NCI-H2029 (cell line): ENCODE data around the gene RO60.
"Not testable (repeated sequence)": the region's sequence is repeated elsewhere in the genome, so short reads cannot be mapped to it uniquely, and the experiment has no call there.

Experiments
- DNase-seq: peaks from one replicate; lab custom pipeline; 2025; lab: John Stamatoyannopoulos, UW

The RO60 gene

DNA sequence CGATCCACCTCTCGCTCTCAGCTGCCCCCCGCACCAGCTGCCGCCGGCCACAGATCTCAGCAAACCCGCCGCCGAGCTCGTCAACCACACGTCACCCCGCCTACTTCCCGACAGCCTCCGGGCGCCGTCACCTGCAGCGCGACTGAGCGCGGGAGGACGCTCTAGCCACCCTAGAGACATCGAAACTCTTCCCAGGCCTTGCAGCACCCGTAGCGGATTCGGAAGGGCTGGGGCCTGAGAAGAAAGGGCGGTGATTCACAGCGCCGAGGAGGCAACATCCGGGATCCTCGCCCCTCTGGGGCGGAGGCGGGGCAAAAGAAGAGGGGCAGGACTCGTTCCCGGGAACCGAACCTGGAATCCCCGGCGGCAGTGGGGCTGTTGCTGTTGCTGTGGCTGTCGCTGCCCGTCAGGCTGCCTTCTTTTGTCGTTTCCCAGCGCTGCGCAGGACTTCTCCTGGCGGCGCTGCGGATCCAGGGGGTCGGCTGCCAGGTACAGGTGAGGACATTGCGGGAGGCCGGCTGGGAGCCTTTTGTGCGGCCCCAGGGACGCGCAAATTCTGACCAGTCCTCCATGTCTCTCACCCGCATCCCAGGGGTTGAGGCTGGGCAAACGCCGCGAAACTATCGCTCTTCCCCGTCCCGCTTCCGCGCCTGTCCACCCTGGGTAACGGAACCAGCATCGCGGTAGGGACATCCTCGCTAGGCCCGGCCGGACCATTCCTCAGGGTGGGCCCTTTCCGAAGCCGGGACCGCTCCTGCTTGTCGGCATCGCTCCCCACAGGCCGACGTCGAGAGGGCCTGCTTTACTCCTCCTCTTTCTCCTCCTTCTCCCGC is at the start of gene RO60, which contains the start of gene UCHL5:
TSS of gene RO60 (plus strand) at position 331 of the 833 bp plus-strand sequence. CDS start 9,443 bp downstream, outside the sequence.
TSS of gene UCHL5 (minus strand) at position 79 of the 833 bp plus-strand sequence. CDS start 100 bp downstream, outside the sequence.
- DNase-seq: peak; percentile 96

DNA sequence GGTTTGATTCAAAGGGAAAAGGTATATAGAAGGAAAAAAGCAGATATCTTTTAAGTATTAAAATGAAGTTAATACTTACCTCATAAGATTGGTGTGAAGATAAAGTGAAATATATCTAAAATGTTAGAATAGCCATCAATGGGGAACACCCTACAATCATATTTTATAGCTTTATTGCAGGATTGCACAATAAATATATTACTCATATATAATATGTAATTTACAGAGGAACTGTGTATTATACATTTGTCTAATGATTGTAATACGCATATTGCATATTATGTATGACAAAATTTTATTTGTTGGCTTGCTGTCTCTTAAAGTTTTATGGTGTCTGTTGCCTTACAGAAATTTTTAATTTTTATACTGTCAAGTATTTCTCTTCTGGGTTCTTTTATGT is 48.0 kb upstream of the RO60 start:
- DNase-seq: no peak

DNA sequence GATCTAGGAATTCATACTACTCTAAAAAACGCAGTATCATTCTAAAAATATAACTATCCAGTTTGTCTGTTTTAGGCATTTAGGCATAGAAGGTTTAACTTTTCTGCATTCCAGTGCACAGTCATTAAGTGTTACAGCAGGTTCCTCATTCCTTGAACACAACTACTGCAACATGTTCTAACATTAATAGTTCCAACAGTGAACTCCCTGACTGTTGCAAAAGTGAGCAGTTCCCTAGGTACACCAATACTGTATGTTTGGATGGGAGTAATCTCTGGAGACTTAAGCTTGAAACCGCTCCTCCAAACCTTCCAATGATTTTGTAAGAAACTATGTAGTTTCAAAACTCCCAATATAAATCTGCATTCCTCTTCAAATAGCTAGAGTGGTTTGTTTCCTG is 46.4 kb upstream of the RO60 start:
- DNase-seq: no peak

DNA sequence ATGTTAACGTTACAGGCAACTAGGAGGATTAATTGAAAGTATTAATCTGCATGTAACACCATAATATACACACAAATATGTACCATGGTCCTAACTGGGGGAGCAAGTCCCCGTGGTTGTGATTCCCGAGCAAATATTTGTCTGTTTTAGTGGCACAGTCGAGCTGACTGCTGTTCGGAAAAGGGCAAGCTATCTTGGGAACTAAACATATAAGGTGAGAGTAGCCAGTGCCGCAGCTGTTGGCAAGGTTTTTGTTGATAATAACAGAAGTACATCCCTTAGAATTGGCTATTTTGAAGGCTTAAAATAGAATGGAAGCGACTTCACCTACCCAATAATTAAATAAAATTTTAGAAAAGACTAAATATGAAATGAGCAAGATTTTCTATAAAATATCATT is 45.7 kb upstream of the RO60 start:
- DNase-seq: no peak

DNA sequence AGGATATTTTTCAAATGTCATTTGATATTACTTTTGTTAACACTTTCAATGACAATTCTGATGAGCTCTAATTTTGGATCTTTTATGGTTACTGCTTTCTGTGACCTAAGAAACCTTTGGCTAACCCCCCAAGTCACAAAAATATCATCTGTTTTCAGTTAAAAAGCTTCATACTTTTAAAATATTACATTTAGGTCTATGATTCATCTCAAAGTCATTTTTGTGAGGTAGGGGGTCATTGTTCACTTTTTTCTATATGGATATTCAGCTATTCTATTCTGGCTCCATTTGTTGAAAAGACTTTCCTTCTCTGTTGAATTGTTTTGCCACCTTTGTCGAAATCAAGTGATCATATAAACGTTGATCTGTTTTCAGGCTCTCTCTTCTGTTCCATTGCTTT is 45.0 kb upstream of the RO60 start:
- DNase-seq: no peak

DNA sequence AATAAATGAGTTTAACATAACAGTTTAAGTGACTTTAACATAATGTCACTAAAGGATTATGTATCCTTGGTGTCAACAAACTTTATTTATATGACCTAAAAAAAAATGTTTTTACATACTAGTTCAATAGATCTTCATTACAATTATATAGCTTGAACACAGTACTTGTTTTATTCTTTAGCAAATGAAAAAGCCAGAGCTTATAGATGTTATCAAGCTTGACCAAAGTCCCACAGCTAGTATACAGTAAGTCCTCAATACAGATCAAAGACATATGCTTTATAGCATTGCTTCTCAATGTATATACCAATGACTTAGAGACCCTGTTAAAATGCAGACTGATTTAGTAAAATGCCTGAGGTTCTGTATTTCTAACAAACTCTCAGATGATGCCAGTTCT is 42.6 kb upstream of the RO60 start:
- no peak for DNase-seq

DNA sequence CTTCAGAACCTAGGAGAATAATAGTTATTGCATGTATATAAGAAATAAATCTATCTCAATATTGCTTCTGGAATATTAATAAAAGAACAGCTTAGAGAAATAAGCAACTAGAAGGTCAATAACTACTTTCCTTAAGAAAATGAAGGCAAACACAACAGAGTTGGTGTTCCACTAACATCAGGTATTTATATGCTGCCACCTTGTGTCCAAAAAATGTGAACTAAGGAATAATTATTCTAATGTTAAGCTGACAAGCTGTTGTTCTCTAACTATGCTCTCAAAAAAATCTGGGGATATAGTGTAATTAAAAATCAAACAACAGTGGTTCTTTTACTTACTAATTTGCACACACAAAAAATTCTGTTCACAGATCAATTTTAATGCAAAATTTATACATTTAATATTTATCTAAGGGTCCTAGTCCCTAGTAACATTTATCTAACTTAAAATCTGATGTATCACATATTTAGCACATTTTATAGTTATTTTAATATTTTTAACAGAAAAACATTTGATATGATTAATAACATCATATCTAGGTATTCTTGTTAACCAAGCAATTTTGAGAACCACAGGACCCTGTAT is 39.9 kb upstream of the RO60 start:
- DNase-seq: no peak

DNA sequence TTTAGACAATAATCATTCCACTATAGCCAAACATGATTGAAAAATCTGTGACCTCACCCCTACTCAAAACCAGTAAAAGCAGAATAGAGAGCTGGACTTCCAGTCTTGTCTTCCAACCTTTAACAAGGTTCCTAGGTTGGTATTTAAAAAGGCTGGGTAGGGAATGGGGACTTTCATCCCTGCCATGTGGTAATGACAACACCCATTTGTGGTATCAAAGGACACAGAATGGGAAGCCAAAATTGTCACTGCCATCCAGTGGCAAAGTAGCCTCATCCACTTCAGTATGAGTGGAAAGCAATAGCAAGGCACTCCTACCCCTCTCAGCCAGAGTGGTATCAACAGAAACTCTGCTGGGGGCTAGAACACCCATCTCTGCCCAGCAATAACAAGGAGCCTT is 34.2 kb upstream of the RO60 start:
- DNase-seq: no peak

DNA sequence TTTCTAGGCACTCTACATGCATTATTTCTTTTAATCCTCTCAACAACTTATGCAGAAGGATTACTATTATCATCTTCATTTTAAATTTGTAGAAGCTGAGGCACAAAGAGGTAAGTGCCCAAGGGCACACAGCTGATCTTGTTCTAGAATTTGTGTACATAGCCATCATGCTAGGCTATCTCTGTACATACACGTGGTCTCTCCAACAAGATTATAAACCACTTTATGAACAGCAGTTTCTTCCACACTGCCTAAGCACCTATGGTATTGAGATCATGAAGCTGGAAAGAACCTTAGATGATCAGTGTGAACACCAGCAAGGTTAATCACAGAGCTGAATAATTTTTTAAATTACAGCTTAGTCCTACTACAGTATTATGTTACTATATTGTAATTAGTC is 29.1 kb upstream of the RO60 start:
- no peak for DNase-seq

DNA sequence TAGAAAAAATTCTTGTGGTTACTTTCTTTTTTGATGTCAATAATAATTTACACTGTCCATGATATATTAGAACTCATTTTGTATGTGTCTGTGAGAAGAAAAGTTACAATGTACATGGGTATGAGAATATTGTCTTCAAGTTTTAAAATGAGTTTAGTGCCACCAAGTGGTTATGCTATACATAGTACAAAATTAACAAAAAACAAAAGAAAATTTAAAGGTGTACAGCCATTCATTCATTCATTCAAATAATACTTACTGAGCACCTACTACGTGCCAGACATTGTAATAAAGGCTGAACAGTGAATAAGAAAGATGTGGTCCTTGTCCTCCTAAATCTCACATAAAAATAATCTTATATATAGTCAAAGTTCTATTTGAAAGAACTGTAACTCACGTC is 28.0 kb upstream of the RO60 start:
- no peak for DNase-seq

DNA sequence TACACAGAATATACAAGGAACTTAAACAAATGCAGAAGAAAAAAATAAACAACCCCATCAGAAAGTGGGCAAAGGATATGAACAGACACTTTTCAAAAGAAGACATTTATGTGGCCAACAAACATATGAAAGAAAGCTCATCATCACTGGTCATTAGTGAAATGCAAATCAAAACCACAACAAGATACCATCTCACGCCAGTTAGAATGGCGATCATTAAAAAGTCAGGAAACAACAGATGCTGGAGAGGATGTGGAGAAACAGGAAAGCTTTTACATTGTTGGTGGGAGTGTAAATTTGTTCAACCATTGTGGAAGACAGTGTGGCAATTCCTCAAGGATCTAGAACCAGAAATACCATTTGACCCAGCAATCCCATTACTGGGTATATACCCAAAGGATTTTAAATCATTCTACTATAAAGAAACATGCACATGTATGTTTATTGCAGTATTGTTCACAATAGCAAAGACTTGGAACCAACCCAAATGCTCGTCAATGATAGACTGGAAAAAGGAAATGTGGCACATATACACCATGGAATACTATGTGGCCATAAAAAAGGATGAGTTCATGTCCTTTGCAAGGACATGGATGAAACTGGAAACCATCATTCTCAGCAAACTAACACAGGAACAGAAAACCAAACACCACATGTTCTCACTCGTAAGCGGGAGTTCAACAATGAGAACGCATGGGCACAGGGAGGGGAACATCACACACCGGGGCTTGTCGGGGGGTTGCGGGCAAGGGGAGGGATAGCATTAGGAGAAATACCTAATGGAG is 26.6 kb upstream of the RO60 start:
- DNase-seq: not testable (repeated sequence)

DNA sequence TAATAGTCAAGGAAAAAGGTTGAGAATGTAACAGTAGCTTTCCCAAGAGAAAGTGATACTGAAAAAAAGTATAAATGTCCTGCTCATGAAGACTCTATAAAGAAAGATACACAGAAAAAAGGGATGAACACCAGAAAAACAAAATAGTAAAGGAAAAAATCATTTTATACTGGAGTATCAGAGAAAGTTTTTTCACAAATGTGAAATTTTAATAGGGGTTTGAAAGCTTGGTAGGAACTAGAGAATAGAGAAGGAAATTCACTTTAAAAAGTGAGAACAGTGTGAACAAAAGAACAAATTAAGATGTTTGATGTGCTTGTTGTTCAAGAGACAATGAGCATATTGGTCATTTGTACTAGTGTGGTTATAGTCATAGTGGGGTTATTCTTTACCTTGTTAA is 25.8 kb upstream of the RO60 start:
- DNase-seq: no peak

DNA sequence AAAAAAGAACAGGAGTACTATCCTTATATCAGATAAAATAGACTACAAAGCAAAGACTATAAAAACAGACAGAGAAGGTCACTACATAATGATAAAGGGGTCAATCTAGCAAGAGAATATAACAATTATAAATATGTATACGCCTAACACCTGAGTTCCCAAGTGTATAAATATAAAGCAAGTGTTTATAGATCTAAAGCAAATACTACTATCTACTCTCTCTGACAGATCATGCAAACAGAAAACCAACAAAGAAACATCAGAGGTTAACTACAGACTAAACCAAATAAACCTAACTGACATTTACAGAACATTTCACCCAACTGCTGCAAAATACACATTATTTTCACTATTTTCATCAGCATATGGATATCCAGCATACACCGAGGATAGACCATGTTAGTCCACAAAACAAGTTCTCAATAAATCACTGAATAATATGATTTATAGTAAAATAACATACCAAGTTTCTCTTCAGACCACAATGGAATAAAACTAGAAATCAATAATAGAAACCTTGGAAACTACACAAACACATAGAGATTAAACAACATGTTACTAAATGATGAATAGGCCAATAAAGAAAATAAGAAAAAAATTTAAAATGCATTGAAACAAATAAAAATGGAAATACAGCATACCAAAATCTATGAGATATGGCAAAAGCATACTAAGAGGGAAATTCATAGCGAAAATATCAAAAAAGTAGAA is 22.9 kb upstream of the RO60 start:
- DNase-seq: peak; percentile 14

DNA sequence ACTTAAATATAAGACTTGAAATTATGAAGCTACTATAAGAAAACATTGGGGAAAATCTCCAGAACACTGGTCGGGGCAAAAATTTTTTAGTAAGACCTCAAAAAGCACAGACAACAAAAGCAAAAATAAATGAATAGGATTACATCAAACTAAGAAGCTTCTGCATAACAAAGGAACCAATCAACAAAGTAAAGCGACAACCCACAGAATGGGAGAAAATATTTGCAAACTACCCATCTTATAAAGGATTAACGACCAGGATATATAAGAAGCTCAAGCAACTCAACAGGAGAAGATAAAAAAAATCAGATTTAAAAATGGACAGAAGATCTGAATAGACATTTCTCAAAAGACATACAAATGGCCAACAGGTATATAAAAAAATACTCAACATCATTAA is 19.4 kb upstream of the RO60 start:
- DNase-seq: no peak

DNA sequence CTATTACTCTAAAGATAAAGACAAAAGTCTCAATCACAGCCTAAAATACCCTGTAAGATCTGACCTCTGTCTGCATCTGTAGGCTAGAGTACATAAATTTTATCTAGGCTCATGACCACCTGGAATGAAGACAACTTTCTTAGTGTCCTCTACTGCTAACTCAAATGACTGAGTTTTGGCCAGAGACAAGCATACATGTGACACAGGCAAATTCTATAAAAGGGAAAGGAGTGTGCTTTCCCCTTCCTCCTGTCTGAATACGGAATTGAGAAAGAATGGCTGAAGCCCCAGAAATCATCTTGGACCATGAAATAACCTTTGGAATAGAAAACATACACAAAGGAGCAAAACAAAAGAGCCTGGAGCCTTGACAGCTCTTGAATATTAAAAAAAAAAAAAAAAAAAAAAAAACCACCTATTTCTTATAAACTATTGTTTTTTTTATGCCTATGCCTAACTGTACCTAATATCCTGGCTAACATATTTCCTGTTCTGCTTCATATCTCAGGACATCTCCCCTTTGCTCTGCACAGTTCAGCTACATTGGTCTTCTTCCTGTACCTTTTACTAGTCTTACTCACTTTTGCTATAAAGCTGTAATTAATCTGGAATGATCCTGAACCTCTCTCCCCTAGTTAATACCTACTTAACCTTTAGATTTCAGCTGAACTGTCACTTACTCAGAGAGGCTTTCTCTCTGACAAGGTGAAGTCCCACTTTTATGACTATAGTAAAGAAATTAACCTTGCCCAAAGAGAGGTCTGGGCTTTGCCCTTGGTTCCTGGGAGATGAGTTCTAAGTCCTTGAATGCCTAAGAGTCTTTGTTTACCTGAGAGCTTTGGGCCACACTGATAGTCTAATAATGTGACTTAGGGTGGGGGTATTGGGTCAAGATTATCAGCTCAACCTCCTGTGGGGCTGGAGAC is 16.4 kb upstream of the RO60 start:
- no peak for DNase-seq

DNA sequence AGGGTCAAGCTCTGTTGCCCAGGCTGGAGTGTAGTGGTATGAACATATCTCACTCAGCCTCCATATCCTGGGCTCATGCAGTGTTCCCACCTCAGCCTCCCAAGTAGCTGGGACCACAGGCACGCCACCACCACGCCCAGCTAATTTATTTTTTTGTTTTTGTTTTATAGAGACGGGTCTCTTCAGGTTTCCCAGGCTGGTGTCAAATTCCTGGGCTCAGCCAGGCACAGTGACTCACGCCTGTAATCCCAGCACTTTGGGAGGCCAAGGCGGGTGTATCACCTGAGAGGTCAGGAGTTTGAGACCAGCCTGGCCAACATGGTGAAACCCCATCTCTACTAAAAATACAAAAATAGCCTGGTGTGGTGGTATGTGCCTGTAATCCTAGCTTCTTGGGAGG is 10.5 kb upstream of the RO60 start:
- DNase-seq: not testable (repeated sequence)

DNA sequence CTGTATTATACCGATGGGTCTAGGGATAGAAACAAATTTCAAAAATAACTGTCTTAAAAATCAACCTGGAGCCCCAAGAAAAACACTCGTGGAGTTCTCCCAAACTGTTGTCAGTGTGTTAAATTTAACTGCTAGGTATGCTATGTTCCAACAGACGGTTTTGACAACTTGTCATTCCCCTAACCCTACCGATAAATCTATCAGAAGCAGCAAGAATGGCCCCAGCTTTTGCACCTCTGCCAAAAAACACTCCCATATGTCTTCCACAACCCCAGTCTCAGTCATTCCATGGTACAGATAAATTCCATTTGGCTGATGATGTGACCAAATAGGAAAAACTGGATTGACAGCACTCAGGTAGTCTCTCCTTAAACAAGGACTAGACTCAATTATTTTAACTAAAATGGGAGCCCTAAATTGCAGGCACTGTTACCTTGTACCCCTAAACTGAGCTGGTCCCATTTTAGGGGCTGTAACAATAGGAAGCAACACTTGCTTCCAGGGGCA is 5.2 kb upstream of the RO60 start:
- DNase-seq: no peak

DNA sequence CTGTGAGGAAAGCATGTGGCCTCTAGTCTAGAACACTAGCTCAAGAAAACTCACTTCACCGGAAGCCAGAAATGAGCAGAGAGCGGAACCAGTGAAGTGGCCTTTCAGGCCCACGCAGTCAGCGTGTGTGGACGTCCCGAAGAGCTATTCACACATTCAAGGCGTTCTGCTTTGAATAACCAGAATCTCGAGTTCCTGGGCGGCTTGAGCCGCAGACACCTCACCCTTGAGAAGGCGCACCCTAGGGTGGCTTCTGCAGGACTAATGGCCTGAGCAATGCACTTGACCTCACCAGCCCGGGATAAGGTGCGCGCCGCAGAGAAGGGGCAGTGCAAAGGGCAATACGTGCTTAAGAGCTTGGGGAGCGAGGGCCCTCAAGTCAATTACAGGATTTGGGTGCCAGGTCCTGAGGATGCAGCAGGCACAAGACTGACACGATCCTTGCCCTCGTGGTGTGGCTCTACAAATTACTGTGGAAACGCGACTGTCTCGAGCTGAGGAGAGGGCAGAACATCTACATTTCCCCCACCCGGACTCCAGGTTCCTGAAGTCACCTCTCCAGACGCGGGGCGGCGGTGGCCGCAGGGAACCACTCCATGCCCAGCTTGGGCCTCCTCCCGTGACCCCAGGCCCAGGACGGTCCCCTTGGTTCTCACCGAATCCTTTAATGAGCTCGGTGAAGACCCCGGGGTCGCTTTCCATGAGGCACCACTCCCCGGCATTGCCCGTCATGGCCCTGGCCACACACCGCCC is 707 bp upstream of the RO60 start:
- DNase-seq: peak; percentile 2

DNA sequence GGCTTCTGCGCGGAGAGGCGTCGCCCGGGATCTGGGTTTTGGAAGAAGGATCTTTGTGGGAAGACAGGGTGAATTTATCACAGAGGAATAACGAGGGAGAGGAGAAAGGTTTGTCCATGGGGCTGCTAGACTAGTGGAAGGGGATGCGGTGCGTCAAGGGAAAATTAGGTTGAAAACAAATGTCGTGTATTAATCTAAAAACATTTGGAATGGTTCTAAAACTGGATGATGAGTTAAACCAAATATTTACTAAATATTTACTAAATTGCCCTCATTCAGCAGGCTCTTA is 647 bp downstream of the RO60 start:
- DNase-seq: no peak

DNA sequence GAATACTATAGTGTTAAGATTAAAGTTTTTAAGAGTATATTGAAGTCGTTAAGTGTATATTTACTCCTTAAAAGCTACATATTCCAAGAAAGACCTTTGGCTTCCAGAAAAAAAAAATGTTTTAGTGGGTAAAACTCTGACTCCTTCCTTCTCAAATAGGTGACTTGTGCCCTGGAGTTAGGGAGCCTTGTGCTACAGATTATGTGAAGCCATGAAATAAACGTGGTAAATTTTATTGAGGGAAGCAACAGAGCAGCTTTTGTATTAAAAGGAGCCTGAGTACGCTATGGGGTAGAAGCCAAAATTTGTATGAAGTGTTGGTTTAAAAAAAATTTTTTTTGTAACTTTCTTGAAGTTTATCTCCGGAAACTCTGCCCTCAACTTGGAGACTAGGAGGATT is 994 bp downstream of the RO60 start:
- no peak for DNase-seq
